HEK293T (cell line): ENCODE data around the gene RIBC1.

Experiments used
- CTCF ChIA-PET: fragments of 350-600 bp; formaldehyde crosslinking; extraction: SDS; loops from one replicate; lab custom pipeline; 2021; ENCODE audit warnings: antibody characterized with exemption, inconsistent platforms; lab: Yijun Ruan, JAX
- POLR2A ChIA-PET: fragments of 350-600 bp; formaldehyde crosslinking; extraction: SDS; loops from one replicate; lab custom pipeline; 2020; ENCODE audit warnings: antibody characterized with exemption, inconsistent platforms; lab: Yijun Ruan, JAX
- DNase-seq: peaks from one replicate; pipeline ENCODE4 v3.0.0; 2012; ENCODE audit warnings: mixed read lengths; ENCODE audit errors: extremely low spot score
- ARNT ChIP-seq: fragments of 450-650 bp; IDR thresholded peaks from 2 replicates; pipeline ENCODE4 v1.6.1; 2017; ENCODE audit warnings: mild to moderate bottlenecking
- BHLHE40 ChIP-seq: fragments of 450-650 bp; IDR thresholded peaks from 2 replicates; pipeline ENCODE4 v1.6.1; 2016; ENCODE audit warnings: mild to moderate bottlenecking, moderate library complexity, borderline replicate concordance
- CTBP1 ChIP-seq: fragments of 450-650 bp; IDR thresholded peaks from 2 replicates; pipeline ENCODE4 v1.6.1; 2016; ENCODE audit warnings: borderline replicate concordance
- ELF4 ChIP-seq: fragments of 450-650 bp; IDR thresholded peaks from 2 replicates; pipeline ENCODE4 v1.6.1; 2017; ENCODE audit warnings: antibody characterized with exemption
- FOXA1 ChIP-seq: fragments of 450-650 bp; IDR thresholded peaks from 2 replicates; pipeline ENCODE4 v1.6.1; 2016; ENCODE audit warnings: mild to moderate bottlenecking
- FOXK2 ChIP-seq: fragments of 450-650 bp; IDR thresholded peaks from 2 replicates; pipeline ENCODE4 v1.6.1; 2016; ENCODE audit warnings: mild to moderate bottlenecking
- FOXM1 ChIP-seq: fragments of 450-650 bp; IDR thresholded peaks from 2 replicates; pipeline ENCODE4 v1.6.1; 2017; ENCODE audit warnings: mild to moderate bottlenecking, borderline replicate concordance
- HDGF ChIP-seq: fragments of 450-650 bp; IDR thresholded peaks from 2 replicates; pipeline ENCODE4 v1.6.1; 2017; ENCODE audit warnings: antibody characterized with exemption, borderline replicate concordance
- L3MBTL2 ChIP-seq: fragments of 450-650 bp; conservative IDR thresholded peaks from 2 replicates; pipeline ENCODE4 v1.6.1; 2016; ENCODE audit warnings: mild to moderate bottlenecking
- LEF1 ChIP-seq: fragments of 450-650 bp; IDR thresholded peaks from 2 replicates; pipeline ENCODE4 v1.6.1; 2017; ENCODE audit warnings: mild to moderate bottlenecking, borderline replicate concordance
- NFRKB ChIP-seq: fragments of 450-650 bp; IDR thresholded peaks from 2 replicates; pipeline ENCODE4 v1.6.1; 2016; ENCODE audit warnings: mild to moderate bottlenecking, moderate library complexity
- PKNOX1 ChIP-seq: fragments of 450-650 bp; IDR thresholded peaks from 2 replicates; pipeline ENCODE4 v1.6.1; 2016
- SP1 ChIP-seq: fragments of 450-650 bp; IDR thresholded peaks from 2 replicates; pipeline ENCODE4 v1.6.1; 2017
- SUZ12 ChIP-seq: fragments of 450-650 bp; IDR thresholded peaks from 2 replicates; pipeline ENCODE4 v1.6.1; 2016; ENCODE audit warnings: mild to moderate bottlenecking
- TARDBP ChIP-seq: fragments of 450-650 bp; IDR thresholded peaks from 2 replicates; pipeline ENCODE4 v1.6.1; 2016
- ZNF384 ChIP-seq: fragments of 450-650 bp; IDR thresholded peaks from 2 replicates; pipeline ENCODE4 v1.6.1; 2016

The RIBC1 gene

GRCh38 chrX:53422861-53423306 is at the start of gene RIBC1:
RIBC1 (plus strand) TSS chrX:53422873; CDS start chrX:53426277, 3,404 bp downstream.
- CTCF ChIA-PET = interaction anchor here (0.7 to 1.5 kb wide), 4 partner anchors 59 to 138 kb away, joined by 3 to 6 read pairs (median 4); no protein-coding TSS in a partner anchor
- no peak for DNase-seq
- POLR2A ChIA-PET = interaction anchor here (0.6 to 2.7 kb wide), 26 partner anchors 9 to 263 kb away, joined by 3 to 40 read pairs (median 7); partner anchors contain the start of genes HSD17B10, HUWE1, IQSEC2 and KDM5C
- TF ChIP-seq FOXK2 = 0 out of 2 replicates have a peak, but pooled peaks have one; percentile 39
- TF ChIP-seq L3MBTL2 = no peak
- no peak for TF ChIP-seq FOXA1
- no peak for TF ChIP-seq ARNT
- TF ChIP-seq HDGF = no peak
- no peak for TF ChIP-seq SUZ12
- TF ChIP-seq ELF4 = no peak
- TF ChIP-seq CTBP1 = no peak

GRCh38 chrX:53373307-53373706 is 49.4 kb upstream of the RIBC1 start:
- no peak for TF ChIP-seq PKNOX1
- TF ChIP-seq L3MBTL2 = no peak
- TF ChIP-seq FOXK2 = no peak
- TF ChIP-seq SUZ12 = no peak
- no peak for TF ChIP-seq ARNT
- no peak for TF ChIP-seq HDGF
- no peak for TF ChIP-seq FOXA1
- TF ChIP-seq ELF4 = no peak
- TF ChIP-seq TARDBP = no peak
- TF ChIP-seq LEF1 = no peak
- TF ChIP-seq NFRKB = no peak
- no peak for TF ChIP-seq BHLHE40
- CTCF ChIA-PET = no interaction called here
- no peak for DNase-seq
- POLR2A ChIA-PET = no interaction called here

GRCh38 chrX:53374222-53374820 is 48.4 kb upstream of the RIBC1 start:
- CTCF ChIA-PET = no interaction called here
- POLR2A ChIA-PET = no interaction called here
- no peak for DNase-seq
- TF ChIP-seq FOXM1 = no peak
- TF ChIP-seq FOXK2 = no peak
- no peak for TF ChIP-seq ARNT
- TF ChIP-seq HDGF = no peak
- TF ChIP-seq L3MBTL2 = no peak
- no peak for TF ChIP-seq FOXA1
- no peak for TF ChIP-seq ZNF384
- no peak for TF ChIP-seq CTBP1
- no peak for TF ChIP-seq TARDBP
- TF ChIP-seq SUZ12 = no peak
- no peak for TF ChIP-seq LEF1

- CTCF ChIA-PET = no interaction called here
- no peak for DNase-seq
- TF ChIP-seq NFRKB (no peak), ARNT (no peak), FOXK2 (no peak), SP1 (no peak), CTBP1 (no peak), FOXM1 (no peak), L3MBTL2 (no peak), ELF4 (no peak), PKNOX1 (no peak), HDGF (no peak), ZNF384 (no peak), LEF1 (no peak), FOXA1 (no peak), SUZ12 (no peak), BHLHE40 (no peak)
- POLR2A ChIA-PET = no interaction called here
Observed at GRCh38 chrX:53374923-53375322, 47.8 kb upstream of the RIBC1 start.

GRCh38 chrX:53376888-53377287 is 45.8 kb upstream of the RIBC1 start:
- TF ChIP-seq L3MBTL2 (no peak), LEF1 (no peak), ARNT (no peak), FOXK2 (no peak), PKNOX1 (no peak), SUZ12 (no peak), CTBP1 (no peak), FOXA1 (no peak), SP1 (no peak), ELF4 (no peak), HDGF (no peak), ZNF384 (no peak), BHLHE40 (no peak), TARDBP (no peak), NFRKB (no peak), FOXM1 (no peak)
- DNase-seq = no peak
- CTCF ChIA-PET = interaction anchor here (0.7 kb wide), 1 partner anchor 64 kb away, joined by 3 read pairs; no protein-coding TSS in a partner anchor
- POLR2A ChIA-PET = interaction anchor here (1.6 kb wide), 1 partner anchor 46 kb away, joined by 7 read pairs; the partner anchor contains the start of genes RIBC1 and SMC1A

- DNase-seq = no peak
- CTCF ChIA-PET = no interaction called here
- POLR2A ChIA-PET = no interaction called here
- TF ChIP-seq PKNOX1 = no peak
- no peak for TF ChIP-seq ZNF384
- no peak for TF ChIP-seq ELF4
- no peak for TF ChIP-seq FOXK2
- no peak for TF ChIP-seq ARNT
- TF ChIP-seq LEF1 = no peak
- TF ChIP-seq CTBP1 = no peak
- TF ChIP-seq HDGF = no peak
Observed at GRCh38 chrX:53377464-53377863, 45.2 kb upstream of the RIBC1 start.
